A549 (cell line): ENCODE data around the gene CTIF. TPM values are rescaled to one million over a fixed set of nuclear protein-coding genes. Genes with fewer than 3 reads are reported as not detected.

Source experiments
- ATAC-seq, 2 experiments: fragments of 200-7000 bp in 1 of 2; fragments of >200 bp in 1 of 2; cut with Nextera tagmentation in 1 of 2; cut with Tn5 transposase in 1 of 2; 3 replicates each; pipeline versions ENCODE4 v1.8.0 to v1.9.1; 2018 to 2020; ENCODE audit warnings: mild to moderate bottlenecking in 1 of 2, moderate library complexity in 1 of 2
- CTCF ChIA-PET: fragments of 300-600 bp; sonication (Branson Sonifier 250); formaldehyde crosslinking; extraction: SDS; loops from one replicate; lab custom pipeline; 2021; ENCODE audit warnings: antibody characterized with exemption, inconsistent platforms; lab: Yijun Ruan, JAX
- POLR2A ChIA-PET: fragments of 350-600 bp; formaldehyde crosslinking; extraction: SDS; loops from one replicate; lab custom pipeline; 2021; ENCODE audit warnings: antibody characterized with exemption, inconsistent platforms; lab: Yijun Ruan, JAX
- DNase-seq, 2 experiments: peaks; one replicate each; pipeline versions ENCODE4 v3.0.0 to v3.0.0-alpha.2; 2011 to 2016; ENCODE audit warnings: low read depth in 1 of 2, low spot score in 1 of 2
- FAIRE-seq: peaks from 2 replicates; lab custom pipeline; 2011; peaks lifted over from hg19 to GRCh38; lab: Jason Lieb, UNC
- H3K27ac ChIP-seq, 2 experiments: fragments of >200 bp; sonication (Bioruptor Twin); formaldehyde crosslinking; 3 replicates each; pipeline ENCODE4 v1.5.1; 2016 to 2017
- H3K4me1 ChIP-seq: fragments of >200 bp; sonication (Bioruptor Twin); formaldehyde crosslinking; 3 replicates; pipeline ENCODE4 v1.6.1; 2016
- H3K4me2 ChIP-seq: fragments of >200 bp; sonication (Bioruptor Twin); formaldehyde crosslinking; 3 replicates; pipeline ENCODE4 v1.6.1; 2016
- H3K4me3 ChIP-seq: fragments of >200 bp; sonication (Bioruptor Twin); formaldehyde crosslinking; 3 replicates; pipeline ENCODE4 v1.5.1; 2016
- H3K9me3 ChIP-seq: fragments of >200 bp; sonication (Bioruptor Twin); formaldehyde crosslinking; 3 replicates; pipeline ENCODE4 v1.6.1; 2016
- CBX2 ChIP-seq: fragments of 200-600 bp; sonication (generic); IDR thresholded peaks from 2 replicates; pipeline ENCODE4 v1.6.1; 2016; ENCODE audit warnings: low read depth, mild to moderate bottlenecking, borderline replicate concordance
- FOSB ChIP-seq: fragments of 250-450 bp; sonication (Bioruptor Pico); IDR thresholded peaks from 2 replicates; pipeline ENCODE4 v1.5.0; 2020; ENCODE audit warnings: mild to moderate bottlenecking, moderate library complexity
- HEYL ChIP-seq: fragments of 250-450 bp; sonication (Bioruptor Pico); IDR thresholded peaks from 2 replicates; pipeline ENCODE4 v1.8.0; 2021; ENCODE audit warnings: mild to moderate bottlenecking, moderate library complexity
- HOXA7 ChIP-seq: fragments of 250-450 bp; sonication (Bioruptor Pico); IDR thresholded peaks from 2 replicates; pipeline ENCODE4 v1.5.0; 2020; ENCODE audit warnings: mild to moderate bottlenecking, moderate library complexity
- KDM1A ChIP-seq: fragments of 200-600 bp; sonication (generic); IDR thresholded peaks from 2 replicates; pipeline ENCODE4 v1.6.1; 2016; ENCODE audit warnings: low read depth, mild to moderate bottlenecking
- MAFK ChIP-seq: fragments of 450-650 bp; IDR thresholded peaks from 2 replicates; pipeline ENCODE4 v1.6.1; 2014; ENCODE audit not compliant: partially characterized antibody
- PHF8 ChIP-seq: fragments of 200-600 bp; sonication (generic); IDR thresholded peaks from 2 replicates; pipeline ENCODE4 v1.6.1; 2016; ENCODE audit warnings: low read depth, mild to moderate bottlenecking, antibody characterized with exemption, moderate library complexity, borderline replicate concordance
- ZSCAN20 ChIP-seq: fragments of 250-450 bp; sonication (Bioruptor Pico); IDR thresholded peaks from 2 replicates; pipeline ENCODE4 v1.8.0; 2022; ENCODE audit warnings: mild to moderate bottlenecking, moderate library complexity
- WGBS: methylation state at CpG from one replicate; pipeline ENCODE4 v1.1.6; 2017; ENCODE audit errors: missing lambda C conversion rate; 5-methylcytosine and 5-hydroxymethylcytosine counted together
- polyA plus RNA-seq, 4 experiments: library from polyadenylated mRNA; depleted of rRNA in 3 of 4; stranded (reverse); fragments of >200 nt; fragmentation: RNase III in 1 of 4; extraction: RNeasy Plus Mini Kit Qiagen cat#74134 plus additional on column Dnase treatment in 1 of 4; gene quantifications; 2 replicates in 3 of 4; 3 replicates in 1 of 4; pipeline ENCODE4 v1.2.3, GENCODE V29; 2011 to 2017
- TF ChIP-seq, protein P1 (sequence below): fragments of 250-450 bp; sonication (Bioruptor Pico); IDR thresholded peaks from 2 replicates; pipeline ENCODE4 v1.5.0; 2020; ENCODE audit warnings: low read depth, mild to moderate bottlenecking, moderate library complexity
- TF ChIP-seq, protein P2 (sequence below): IDR thresholded peaks from 2 replicates; pipeline ENCODE4 v1.6.1; 2012; ENCODE audit warnings: low read depth, borderline replicate concordance
- TF ChIP-seq, protein P3 (sequence below): fragments of 250-450 bp; sonication (Bioruptor Pico); IDR thresholded peaks from 2 replicates; pipeline ENCODE4 v1.5.0; 2021; ENCODE audit warnings: mild to moderate bottlenecking, moderate library complexity, borderline replicate concordance
- TF ChIP-seq, protein P4 (sequence below): fragments of 150-350 bp; IDR thresholded peaks from 2 replicates; pipeline ENCODE4 v1.6.1; 2014; ENCODE audit warnings: low read depth, mild to moderate bottlenecking, low read length
- TF ChIP-seq, protein P5 (sequence below): fragments of 200-600 bp; sonication (generic); IDR thresholded peaks from 2 replicates; pipeline ENCODE4 v1.6.1; 2016; ENCODE audit warnings: antibody characterized with exemption, mild to moderate bottlenecking, moderate library complexity

Gene CTIF
- polyA plus RNA-seq, 2 of the 4 experiments (the other 2 are of a cell fraction), result 17.0 to 24.7 TPM

DNA sequence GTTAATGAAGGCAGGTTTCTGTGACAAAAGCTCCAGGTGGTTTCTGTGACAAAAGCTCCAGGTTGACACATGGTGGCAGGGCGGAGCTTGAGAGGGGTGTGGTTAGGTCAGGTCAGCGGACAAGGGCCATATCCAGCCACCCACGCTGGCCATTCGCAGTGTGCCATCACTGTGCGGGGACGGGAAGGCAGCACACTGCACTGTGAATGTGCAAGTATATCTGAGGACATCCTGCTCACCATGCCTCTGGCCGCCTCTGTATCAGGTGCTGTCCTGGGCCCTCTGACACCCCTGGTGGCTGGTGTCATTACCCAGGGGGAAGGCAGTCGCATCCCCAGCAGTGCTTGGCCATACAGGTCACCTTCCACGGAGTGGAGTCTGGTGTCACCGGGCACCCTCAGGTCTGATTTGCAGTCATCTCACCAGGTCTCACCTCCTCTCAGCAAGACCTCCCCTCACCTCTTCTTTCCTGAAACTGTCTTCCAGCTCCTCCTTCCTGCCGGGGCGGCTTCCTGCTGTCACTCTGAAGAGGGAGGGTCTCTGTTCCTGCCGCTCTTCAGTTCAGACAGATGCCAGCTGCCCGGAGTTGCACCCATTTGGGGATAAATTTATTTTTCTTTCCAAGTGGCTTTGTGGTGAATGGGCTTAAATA is 34.9 kb downstream of the CTIF start (continued):
- TF ChIP-seq PHF8 (no peak), HEYL (no peak)
- TF ChIP-seq, protein P1, sequence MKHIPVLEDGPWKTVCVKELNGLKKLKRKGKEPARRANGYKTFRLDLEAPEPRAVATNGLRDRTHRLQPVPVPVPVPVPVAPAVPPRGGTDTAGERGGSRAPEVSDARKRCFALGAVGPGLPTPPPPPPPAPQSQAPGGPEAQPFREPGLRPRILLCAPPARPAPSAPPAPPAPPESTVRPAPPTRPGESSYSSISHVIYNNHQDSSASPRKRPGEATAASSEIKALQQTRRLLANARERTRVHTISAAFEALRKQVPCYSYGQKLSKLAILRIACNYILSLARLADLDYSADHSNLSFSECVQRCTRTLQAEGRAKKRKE, result no peak
- TF ChIP-seq, all 56 proteins: peak for 0

DNA sequence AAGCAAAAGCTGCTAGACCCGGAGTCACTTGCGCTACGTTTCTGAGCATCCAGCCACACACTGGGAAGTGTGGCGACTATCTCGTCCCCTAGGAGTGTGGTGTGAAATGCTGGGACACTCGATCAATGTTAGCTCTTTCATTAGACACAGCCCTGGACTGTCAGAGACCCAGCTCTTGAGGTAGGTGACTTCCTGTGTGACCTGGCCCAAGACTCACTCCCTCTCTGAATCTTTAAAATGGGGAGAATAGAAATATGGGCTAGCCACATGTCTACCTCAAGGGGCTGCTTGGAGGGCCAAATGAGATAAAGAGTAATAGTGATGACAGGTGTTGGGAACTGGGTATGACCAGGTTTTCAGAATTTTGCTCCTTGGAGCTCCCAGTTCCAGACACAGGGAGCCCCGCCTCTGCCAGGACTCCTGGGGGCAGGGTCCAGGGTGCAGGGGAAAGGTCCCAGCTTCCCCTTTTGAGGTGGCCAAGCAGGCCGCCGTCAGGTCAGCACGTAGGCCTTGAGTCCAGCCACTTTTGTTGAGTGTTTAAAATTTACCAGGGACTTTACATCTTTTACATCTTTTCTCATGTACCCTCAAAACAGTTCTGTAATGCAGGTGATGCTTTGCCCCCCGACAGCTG is 36.0 kb downstream of the CTIF start:
- Histone ChIP-seq H3K4me2 (no peak overlapping the region), H3K4me3 (no peak overlapping the region), H3K9me3 (0 out of 3 replicates have a peak, but pooled peaks cover 4% of the 10 kb centered on the region)
- CTCF ChIA-PET, result interaction anchor here (1.7 to 2.3 kb wide), 2 partner anchors 32 to 99 kb away, joined by 4 to 5 read pairs; no protein-coding TSS in a partner anchor
- POLR2A ChIA-PET, result no interaction called here
- FAIRE-seq (no peak), ATAC-seq (no peak)
- TF ChIP-seq, protein P2, sequence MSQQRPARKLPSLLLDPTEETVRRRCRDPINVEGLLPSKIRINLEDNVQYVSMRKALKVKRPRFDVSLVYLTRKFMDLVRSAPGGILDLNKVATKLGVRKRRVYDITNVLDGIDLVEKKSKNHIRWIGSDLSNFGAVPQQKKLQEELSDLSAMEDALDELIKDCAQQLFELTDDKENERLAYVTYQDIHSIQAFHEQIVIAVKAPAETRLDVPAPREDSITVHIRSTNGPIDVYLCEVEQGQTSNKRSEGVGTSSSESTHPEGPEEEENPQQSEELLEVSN, result no peak
- TF ChIP-seq, protein P3, sequence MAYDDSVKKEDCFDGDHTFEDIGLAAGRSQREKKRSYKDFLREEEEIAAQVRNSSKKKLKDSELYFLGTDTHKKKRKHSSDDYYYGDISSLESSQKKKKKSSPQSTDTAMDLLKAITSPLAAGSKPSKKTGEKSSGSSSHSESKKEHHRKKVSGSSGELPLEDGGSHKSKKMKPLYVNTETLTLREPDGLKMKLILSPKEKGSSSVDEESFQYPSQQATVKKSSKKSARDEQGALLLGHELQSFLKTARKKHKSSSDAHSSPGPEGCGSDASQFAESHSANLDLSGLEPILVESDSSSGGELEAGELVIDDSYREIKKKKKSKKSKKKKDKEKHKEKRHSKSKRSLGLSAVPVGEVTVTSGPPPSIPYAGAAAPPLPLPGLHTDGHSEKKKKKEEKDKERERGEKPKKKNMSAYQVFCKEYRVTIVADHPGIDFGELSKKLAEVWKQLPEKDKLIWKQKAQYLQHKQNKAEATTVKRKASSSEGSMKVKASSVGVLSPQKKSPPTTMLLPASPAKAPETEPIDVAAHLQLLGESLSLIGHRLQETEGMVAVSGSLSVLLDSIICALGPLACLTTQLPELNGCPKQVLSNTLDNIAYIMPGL (CRISPR knock-in tag), result no peak
- no peak for TF ChIP-seq HOXA7
- TF ChIP-seq KDM1A, result no peak
- TF ChIP-seq FOSB, result no peak
- TF ChIP-seq, protein P4, sequence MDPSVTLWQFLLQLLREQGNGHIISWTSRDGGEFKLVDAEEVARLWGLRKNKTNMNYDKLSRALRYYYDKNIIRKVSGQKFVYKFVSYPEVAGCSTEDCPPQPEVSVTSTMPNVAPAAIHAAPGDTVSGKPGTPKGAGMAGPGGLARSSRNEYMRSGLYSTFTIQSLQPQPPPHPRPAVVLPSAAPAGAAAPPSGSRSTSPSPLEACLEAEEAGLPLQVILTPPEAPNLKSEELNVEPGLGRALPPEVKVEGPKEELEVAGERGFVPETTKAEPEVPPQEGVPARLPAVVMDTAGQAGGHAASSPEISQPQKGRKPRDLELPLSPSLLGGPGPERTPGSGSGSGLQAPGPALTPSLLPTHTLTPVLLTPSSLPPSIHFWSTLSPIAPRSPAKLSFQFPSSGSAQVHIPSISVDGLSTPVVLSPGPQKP, result no peak
- TF ChIP-seq, all 56 proteins: peak for 0
- no peaks in the 10 kb centered on the region for H3K4me1 ChIP-seq
- no peak overlapping the region for H3K27ac ChIP-seq
- no peak for DNase-seq
- WGBS, result 83% methylated on average over 11 of the region's 11 CpGs

DNA sequence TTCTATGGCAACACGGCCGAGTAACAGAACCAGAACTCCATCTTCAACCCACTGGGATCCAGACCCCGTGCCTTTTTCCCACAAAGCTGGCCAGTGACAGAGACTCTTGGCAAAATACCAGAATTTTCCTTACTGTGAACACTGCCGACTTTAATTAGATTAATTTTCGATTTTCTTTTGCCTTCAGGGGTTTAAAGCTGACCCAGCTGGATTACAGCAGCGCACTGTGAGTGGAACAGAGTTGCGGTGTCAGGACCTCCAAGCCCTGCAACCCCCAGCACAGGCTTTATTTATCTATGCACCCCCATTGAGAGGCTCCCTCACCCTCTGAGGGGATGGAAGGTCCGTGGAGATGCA is 36.4 kb downstream of the CTIF start:
- Histone ChIP-seq H3K27ac (no peak overlapping the region), H3K4me1 (no peaks in the 10 kb centered on the region), H3K9me3 (0 out of 3 replicates have a peak, but pooled peaks cover 4% of the 10 kb centered on the region), H3K4me2 (no peak overlapping the region), H3K4me3 (no peak overlapping the region)
- ATAC-seq (no peak), DNase-seq (no peak), FAIRE-seq (no peak)
- ChIA-PET CTCF (interaction anchor here (2.3 kb wide), 1 partner anchor 99 kb away, joined by 5 read pairs; no protein-coding TSS in a partner anchor), POLR2A (no interaction called here)
- WGBS, result 64% methylated on average over 7 of the region's 8 CpGs
- TF ChIP-seq, protein P4, result no peak
- no peak for TF ChIP-seq CBX2
- TF ChIP-seq MAFK, result no peak
- TF ChIP-seq, protein P5, sequence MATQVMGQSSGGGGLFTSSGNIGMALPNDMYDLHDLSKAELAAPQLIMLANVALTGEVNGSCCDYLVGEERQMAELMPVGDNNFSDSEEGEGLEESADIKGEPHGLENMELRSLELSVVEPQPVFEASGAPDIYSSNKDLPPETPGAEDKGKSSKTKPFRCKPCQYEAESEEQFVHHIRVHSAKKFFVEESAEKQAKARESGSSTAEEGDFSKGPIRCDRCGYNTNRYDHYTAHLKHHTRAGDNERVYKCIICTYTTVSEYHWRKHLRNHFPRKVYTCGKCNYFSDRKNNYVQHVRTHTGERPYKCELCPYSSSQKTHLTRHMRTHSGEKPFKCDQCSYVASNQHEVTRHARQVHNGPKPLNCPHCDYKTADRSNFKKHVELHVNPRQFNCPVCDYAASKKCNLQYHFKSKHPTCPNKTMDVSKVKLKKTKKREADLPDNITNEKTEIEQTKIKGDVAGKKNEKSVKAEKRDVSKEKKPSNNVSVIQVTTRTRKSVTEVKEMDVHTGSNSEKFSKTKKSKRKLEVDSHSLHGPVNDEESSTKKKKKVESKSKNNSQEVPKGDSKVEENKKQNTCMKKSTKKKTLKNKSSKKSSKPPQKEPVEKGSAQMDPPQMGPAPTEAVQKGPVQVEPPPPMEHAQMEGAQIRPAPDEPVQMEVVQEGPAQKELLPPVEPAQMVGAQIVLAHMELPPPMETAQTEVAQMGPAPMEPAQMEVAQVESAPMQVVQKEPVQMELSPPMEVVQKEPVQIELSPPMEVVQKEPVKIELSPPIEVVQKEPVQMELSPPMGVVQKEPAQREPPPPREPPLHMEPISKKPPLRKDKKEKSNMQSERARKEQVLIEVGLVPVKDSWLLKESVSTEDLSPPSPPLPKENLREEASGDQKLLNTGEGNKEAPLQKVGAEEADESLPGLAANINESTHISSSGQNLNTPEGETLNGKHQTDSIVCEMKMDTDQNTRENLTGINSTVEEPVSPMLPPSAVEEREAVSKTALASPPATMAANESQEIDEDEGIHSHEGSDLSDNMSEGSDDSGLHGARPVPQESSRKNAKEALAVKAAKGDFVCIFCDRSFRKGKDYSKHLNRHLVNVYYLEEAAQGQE, result no peak
- no peak for TF ChIP-seq ZSCAN20
